ENCODE data around the gene ME1.
"Not testable (repeated sequence)": the region's sequence is repeated elsewhere in the genome, so short reads cannot be mapped to it uniquely, and the experiment has no call there.

Gene ME1

GRCh38 chr6:83192871-83193746 is 237.7 kb downstream of the ME1 start, which contains the start of the genes PGM3 and RWDD2A:
Gene PGM3 (minus strand): TSS chr6:83193265. CDS start chr6:83191012, 2,253 bp downstream.
Gene RWDD2A (plus strand): TSS chr6:83193357. CDS start chr6:83194452, 1,095 bp downstream.
- H3K27me3 ChIP-seq (ENCODE audit: insufficient read depth, low read length, poor library complexity): no peaks in the 10 kb centered on the region
- H3K27ac ChIP-seq (ENCODE audit: low read length): peak within 1 kb of the TSS; percentile 79
- H2AFZ ChIP-seq (ENCODE audit: low read depth, low read length): peak within 1 kb of the TSS; percentile 92
- ATAC-seq (ENCODE audit: insufficient read depth, low read depth): peak; percentile 97
- peaks cover 34% of the 10 kb centered on the region for H3K4me1 ChIP-seq (ENCODE audit: insufficient read depth, low read length)
- TF ChIP-seq EZH2 (IDR thresholded peaks at IDR 0.05; ENCODE audit: borderline replicate concordance, low read depth, low read length, severe bottlenecking) (no peak), CTCF (IDR thresholded peaks at IDR 0.05; ENCODE audit: borderline replicate concordance, extremely low read depth, low read length, poor library complexity, severe bottlenecking) (no peak)
- H3K9me3 ChIP-seq (ENCODE audit: insufficient read depth, low read length, severe bottlenecking): no peaks in the 10 kb centered on the region
- peak within 1 kb of the TSS; percentile 93 for H3K4me2 ChIP-seq (ENCODE audit: insufficient read depth, low read length)
- H3K79me2 ChIP-seq (ENCODE audit: insufficient read depth, low read length): peaks cover 19% of the 10 kb centered on the region
- H3K4me3 ChIP-seq (ENCODE audit: low read depth in 1 of 2, low read length in 2 of 2): peak within 1 kb of the TSS; percentile 74 to 88
- DNase-seq: peak; percentile 90
- H3K9ac ChIP-seq (ENCODE audit: low read depth, low read length): peak within 1 kb of the TSS; percentile 86
- H3K36me3 ChIP-seq (ENCODE audit: insufficient read depth, low read length): peaks cover 29% of the 10 kb centered on the region
- H4K20me1 ChIP-seq (ENCODE audit: insufficient read depth, low read length): no peaks in the 10 kb centered on the region

GRCh38 chr6:83192456-83192855 is 238.4 kb downstream of the ME1 start:
- Histone ChIP-seq H3K79me2 (ENCODE audit: insufficient read depth, low read length) (peaks cover 19% of the 10 kb centered on the region), H3K36me3 (ENCODE audit: insufficient read depth, low read length) (peaks cover 29% of the 10 kb centered on the region), H3K9me3 (ENCODE audit: insufficient read depth, low read length, severe bottlenecking) (no peaks in the 10 kb centered on the region)

GRCh38 chr6:83191974-83192373 is 238.9 kb downstream of the ME1 start:
- Histone ChIP-seq H3K4me3 (ENCODE audit: low read depth in 1 of 2, low read length in 2 of 2) (peak overlapping the region; percentile 74 to 88; a peak in 3 of 4 replicates), H3K4me1 (ENCODE audit: insufficient read depth, low read length) (peaks cover 34% of the 10 kb centered on the region), H2AFZ (ENCODE audit: low read depth, low read length) (peak overlapping the region; percentile 92), H3K9ac (ENCODE audit: low read depth, low read length) (peak overlapping the region; percentile 86), H3K79me2 (ENCODE audit: insufficient read depth, low read length) (peaks cover 19% of the 10 kb centered on the region), H3K4me2 (ENCODE audit: insufficient read depth, low read length) (peak overlapping the region; percentile 93), H3K36me3 (ENCODE audit: insufficient read depth, low read length) (peaks cover 29% of the 10 kb centered on the region)
- not testable (repeated sequence) for H3K9me3 ChIP-seq (ENCODE audit: insufficient read depth, low read length, severe bottlenecking); H3K27me3 ChIP-seq (ENCODE audit: insufficient read depth, low read length, poor library complexity); H4K20me1 ChIP-seq (ENCODE audit: insufficient read depth, low read length); DNase-seq; H3K27ac ChIP-seq (ENCODE audit: low read length); ATAC-seq (ENCODE audit: insufficient read depth, low read depth)

More at GRCh38 chr6:83192456-83192855, 238.4 kb downstream of the ME1 start:
- peak overlapping the region; percentile 79 for H3K27ac ChIP-seq (ENCODE audit: low read length)
- no peak for DNase-seq
- H3K4me1 ChIP-seq (ENCODE audit: insufficient read depth, low read length): peaks cover 34% of the 10 kb centered on the region
- no peaks in the 10 kb centered on the region for H3K27me3 ChIP-seq (ENCODE audit: insufficient read depth, low read length, poor library complexity)
- TF ChIP-seq EZH2 (IDR thresholded peaks at IDR 0.05; ENCODE audit: borderline replicate concordance, low read depth, low read length, severe bottlenecking) (no peak), CTCF (IDR thresholded peaks at IDR 0.05; ENCODE audit: borderline replicate concordance, extremely low read depth, low read length, poor library complexity, severe bottlenecking) (no peak)
- ATAC-seq (ENCODE audit: insufficient read depth, low read depth): no peak
- peak overlapping the region; percentile 86 for H3K9ac ChIP-seq (ENCODE audit: low read depth, low read length)
- H3K4me3 ChIP-seq (ENCODE audit: low read depth in 1 of 2, low read length in 2 of 2): peak overlapping the region; percentile 74 to 88
- peak overlapping the region; percentile 93 for H3K4me2 ChIP-seq (ENCODE audit: insufficient read depth, low read length)
- peak overlapping the region; percentile 92 for H2AFZ ChIP-seq (ENCODE audit: low read depth, low read length)
- no peaks in the 10 kb centered on the region for H4K20me1 ChIP-seq (ENCODE audit: insufficient read depth, low read length)

- Histone ChIP-seq H3K27me3 (ENCODE audit: insufficient read depth, low read length, poor library complexity) (no peaks in the 10 kb centered on the region), H3K4me1 (ENCODE audit: insufficient read depth, low read length) (peaks cover 34% of the 10 kb centered on the region), H3K9ac (ENCODE audit: low read depth, low read length) (no peak overlapping the region), H2AFZ (ENCODE audit: low read depth, low read length) (no peak overlapping the region), H3K36me3 (ENCODE audit: insufficient read depth, low read length) (peaks cover 33% of the 10 kb centered on the region), H3K4me2 (ENCODE audit: insufficient read depth, low read length) (peak overlapping the region; percentile 29; the same call in 1 of the 2 replicates), H3K4me3 (ENCODE audit: low read depth in 1 of 2, low read length in 2 of 2) (no peak overlapping the region), H3K9me3 (ENCODE audit: insufficient read depth, low read length, severe bottlenecking) (no peaks in the 10 kb centered on the region), H4K20me1 (ENCODE audit: insufficient read depth, low read length) (no peaks in the 10 kb centered on the region), H3K79me2 (ENCODE audit: insufficient read depth, low read length) (peaks cover 19% of the 10 kb centered on the region), H3K27ac (ENCODE audit: low read length) (no peak overlapping the region)
- DNase-seq: no peak
- TF ChIP-seq EZH2 (IDR thresholded peaks at IDR 0.05; ENCODE audit: borderline replicate concordance, low read depth, low read length, severe bottlenecking): no peak
- no peak for TF ChIP-seq CTCF (IDR thresholded peaks at IDR 0.05; ENCODE audit: borderline replicate concordance, extremely low read depth, low read length, poor library complexity, severe bottlenecking)
- no peak for ATAC-seq (ENCODE audit: insufficient read depth, low read depth)
Observed at GRCh38 chr6:83190626-83191025, 240.2 kb downstream of the ME1 start.
